ENCODE results near the gene PPP3CA. TPM values are rescaled to one million over a fixed set of nuclear protein-coding genes. Genes with fewer than 3 reads are reported as not detected.

The PPP3CA gene
- total and polyA plus RNA-seq, 2 experiments from 2014 or later, result 27.0 to 45.2 TPM

DNA sequence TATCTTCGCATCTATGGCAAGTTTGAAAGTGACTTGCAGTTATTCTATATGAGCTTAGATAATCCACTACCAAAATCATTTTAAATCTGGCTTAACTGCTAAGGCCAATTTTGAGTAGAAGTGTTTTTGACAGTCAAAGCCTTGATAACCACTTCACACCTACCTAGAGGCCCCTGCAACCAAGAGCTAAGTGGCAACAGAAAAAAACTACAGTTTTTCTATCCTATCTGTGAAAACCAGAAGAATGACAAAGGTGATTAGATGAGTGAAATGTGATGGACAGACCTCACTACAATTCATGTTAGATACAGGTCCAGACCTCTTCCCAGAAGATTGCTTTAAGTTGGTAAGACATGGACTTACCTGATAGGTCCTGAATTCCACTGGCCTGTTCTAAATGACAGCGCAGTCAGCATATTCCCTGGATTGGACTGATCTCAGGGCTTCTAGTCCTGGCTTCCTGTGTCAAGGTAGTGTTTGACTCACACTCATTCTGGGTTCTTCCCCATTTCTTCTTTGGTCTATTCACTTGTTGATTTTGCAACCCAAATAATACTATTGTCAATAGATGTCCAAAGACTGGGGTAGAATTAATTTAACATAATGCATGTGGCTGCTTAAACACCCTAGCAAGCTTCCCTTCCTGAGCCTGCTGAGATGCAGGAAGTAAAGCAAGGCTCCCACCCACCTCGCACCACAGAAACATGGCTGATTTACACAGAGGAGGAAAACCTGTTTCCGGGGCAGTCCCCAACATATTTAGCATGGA lies 65.1 kb downstream of the PPP3CA start:
- TF ChIP-seq ZNF462 (CRISPR knock-in tag; IDR thresholded peaks at IDR 0.05) (peak; percentile 52; the same call in 1 of the 2 replicates), NANOG (IDR thresholded peaks at IDR 0.05; ENCODE audit: borderline replicate concordance) (peak; percentile 83), ETS1 (IDR thresholded peaks at IDR 0.05) (peak; percentile 77)
- TF ChIP-seq, protein P1, sequence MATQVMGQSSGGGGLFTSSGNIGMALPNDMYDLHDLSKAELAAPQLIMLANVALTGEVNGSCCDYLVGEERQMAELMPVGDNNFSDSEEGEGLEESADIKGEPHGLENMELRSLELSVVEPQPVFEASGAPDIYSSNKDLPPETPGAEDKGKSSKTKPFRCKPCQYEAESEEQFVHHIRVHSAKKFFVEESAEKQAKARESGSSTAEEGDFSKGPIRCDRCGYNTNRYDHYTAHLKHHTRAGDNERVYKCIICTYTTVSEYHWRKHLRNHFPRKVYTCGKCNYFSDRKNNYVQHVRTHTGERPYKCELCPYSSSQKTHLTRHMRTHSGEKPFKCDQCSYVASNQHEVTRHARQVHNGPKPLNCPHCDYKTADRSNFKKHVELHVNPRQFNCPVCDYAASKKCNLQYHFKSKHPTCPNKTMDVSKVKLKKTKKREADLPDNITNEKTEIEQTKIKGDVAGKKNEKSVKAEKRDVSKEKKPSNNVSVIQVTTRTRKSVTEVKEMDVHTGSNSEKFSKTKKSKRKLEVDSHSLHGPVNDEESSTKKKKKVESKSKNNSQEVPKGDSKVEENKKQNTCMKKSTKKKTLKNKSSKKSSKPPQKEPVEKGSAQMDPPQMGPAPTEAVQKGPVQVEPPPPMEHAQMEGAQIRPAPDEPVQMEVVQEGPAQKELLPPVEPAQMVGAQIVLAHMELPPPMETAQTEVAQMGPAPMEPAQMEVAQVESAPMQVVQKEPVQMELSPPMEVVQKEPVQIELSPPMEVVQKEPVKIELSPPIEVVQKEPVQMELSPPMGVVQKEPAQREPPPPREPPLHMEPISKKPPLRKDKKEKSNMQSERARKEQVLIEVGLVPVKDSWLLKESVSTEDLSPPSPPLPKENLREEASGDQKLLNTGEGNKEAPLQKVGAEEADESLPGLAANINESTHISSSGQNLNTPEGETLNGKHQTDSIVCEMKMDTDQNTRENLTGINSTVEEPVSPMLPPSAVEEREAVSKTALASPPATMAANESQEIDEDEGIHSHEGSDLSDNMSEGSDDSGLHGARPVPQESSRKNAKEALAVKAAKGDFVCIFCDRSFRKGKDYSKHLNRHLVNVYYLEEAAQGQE (IDR thresholded peaks at IDR 0.05; ENCODE audit: unreplicated experiment), result no peak
- Histone ChIP-seq H3K9me2 (ENCODE audit: insufficient read depth) (no peaks in the 10 kb centered on the region), H3F3A (replicated peaks; ENCODE audit: low read depth) (no peaks in the 10 kb centered on the region), H3K27me3 (ENCODE audit: insufficient read depth) (no peaks in the 10 kb centered on the region), H3K27ac (ENCODE audit: low read depth) (peak overlapping the region; percentile 3; the same call in 1 of the 2 replicates), H3K36me3 (ENCODE audit: insufficient read depth) (no peaks in the 10 kb centered on the region), H3K4me2 (peak overlapping the region; percentile 12), H3K79me2 (replicated peaks; ENCODE audit: insufficient read depth) (peaks cover 17% of the 10 kb centered on the region), H2AFZ (no peak overlapping the region), H3K4me1 (ENCODE audit: insufficient read depth) (peaks cover 78% of the 10 kb centered on the region), H4K20me1 (replicated peaks; ENCODE audit: insufficient read depth) (no peaks in the 10 kb centered on the region), H3K4me3 (peak overlapping the region; percentile 11; the same call in 1 of the 2 replicates)
- Mint-ChIP-seq H3K4me3 (peak overlapping the region; percentile 52), H3K27me3 (ENCODE audit: insufficient read depth, low read depth, poor library complexity) (no peaks in the 10 kb centered on the region), H3K36me3 (ENCODE audit: low read depth) (no peaks in the 10 kb centered on the region), H3K27ac (peak overlapping the region; percentile 85), H3K9me3 (no peaks in the 10 kb centered on the region), H3K4me1 (peaks cover 86% of the 10 kb centered on the region)
- ATAC-seq (peak; percentile 74), DNase-seq (ENCODE audit: low spot score) (peak; percentile 63)
